Panc1 (cell line): ENCODE results near the gene TGM1.

Experiments
- TF ChIP-seq, protein P1 (sequence below): fragments of 450-650 bp; IDR thresholded peaks from 2 replicates; pipeline ENCODE4 v1.5.1; 2017; ENCODE audit warnings: mild to moderate bottlenecking
- TF ChIP-seq, protein P2 (sequence below), 2 experiments: IDR thresholded peaks; 2 replicates each; pipeline ENCODE4 v1.6.1; 2011 to 2012; ENCODE audit warnings: low read depth in 2 of 2, control low read depth in 1 of 2, low read length in 1 of 2, mild to moderate bottlenecking in 1 of 2, moderate library complexity in 1 of 2; ENCODE audit not compliant: insufficient read depth in 1 of 2

DNA sequence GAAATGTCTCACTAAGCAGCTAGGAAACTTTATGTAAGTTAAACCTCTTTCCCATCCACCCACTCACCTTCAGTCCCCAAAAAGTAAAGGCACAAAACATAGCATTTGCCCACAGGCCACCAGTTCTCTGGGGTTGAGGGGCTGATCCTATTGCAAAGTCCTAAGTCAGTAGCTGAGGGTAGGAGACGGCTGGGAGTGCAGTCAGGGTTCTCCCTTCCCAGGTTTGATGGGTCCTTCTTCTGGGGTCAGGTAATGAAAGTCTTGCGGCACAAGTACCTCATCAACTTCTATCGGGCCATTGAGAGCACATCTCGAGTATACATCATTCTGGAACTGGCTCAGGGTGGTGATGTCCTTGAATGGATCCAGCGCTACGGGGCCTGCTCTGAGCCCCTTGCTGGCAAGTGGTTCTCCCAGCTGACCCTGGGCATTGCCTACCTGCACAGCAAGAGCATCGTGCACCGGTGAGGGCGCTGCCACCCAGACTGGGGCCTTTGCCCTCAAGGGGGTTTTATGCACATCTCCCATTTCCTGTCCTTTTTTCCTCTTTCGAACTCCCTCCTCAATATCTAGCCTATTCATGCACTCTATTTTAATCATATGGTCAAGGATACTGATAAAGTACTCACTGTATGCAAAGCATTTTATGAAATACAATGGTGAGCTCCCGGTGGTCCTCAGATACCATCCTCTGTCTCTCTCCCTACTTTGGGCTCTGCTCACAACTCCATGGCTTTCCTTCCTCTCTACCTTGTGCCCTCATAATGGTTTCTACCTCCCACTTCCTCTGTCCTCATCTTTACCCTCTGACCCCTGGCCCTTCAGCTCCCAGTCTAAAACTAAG is 56.5 kb downstream of the TGM1 start:
- TF ChIP-seq, protein P1, sequence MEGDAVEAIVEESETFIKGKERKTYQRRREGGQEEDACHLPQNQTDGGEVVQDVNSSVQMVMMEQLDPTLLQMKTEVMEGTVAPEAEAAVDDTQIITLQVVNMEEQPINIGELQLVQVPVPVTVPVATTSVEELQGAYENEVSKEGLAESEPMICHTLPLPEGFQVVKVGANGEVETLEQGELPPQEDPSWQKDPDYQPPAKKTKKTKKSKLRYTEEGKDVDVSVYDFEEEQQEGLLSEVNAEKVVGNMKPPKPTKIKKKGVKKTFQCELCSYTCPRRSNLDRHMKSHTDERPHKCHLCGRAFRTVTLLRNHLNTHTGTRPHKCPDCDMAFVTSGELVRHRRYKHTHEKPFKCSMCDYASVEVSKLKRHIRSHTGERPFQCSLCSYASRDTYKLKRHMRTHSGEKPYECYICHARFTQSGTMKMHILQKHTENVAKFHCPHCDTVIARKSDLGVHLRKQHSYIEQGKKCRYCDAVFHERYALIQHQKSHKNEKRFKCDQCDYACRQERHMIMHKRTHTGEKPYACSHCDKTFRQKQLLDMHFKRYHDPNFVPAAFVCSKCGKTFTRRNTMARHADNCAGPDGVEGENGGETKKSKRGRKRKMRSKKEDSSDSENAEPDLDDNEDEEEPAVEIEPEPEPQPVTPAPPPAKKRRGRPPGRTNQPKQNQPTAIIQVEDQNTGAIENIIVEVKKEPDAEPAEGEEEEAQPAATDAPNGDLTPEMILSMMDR: no peak
- TF ChIP-seq, protein P2, sequence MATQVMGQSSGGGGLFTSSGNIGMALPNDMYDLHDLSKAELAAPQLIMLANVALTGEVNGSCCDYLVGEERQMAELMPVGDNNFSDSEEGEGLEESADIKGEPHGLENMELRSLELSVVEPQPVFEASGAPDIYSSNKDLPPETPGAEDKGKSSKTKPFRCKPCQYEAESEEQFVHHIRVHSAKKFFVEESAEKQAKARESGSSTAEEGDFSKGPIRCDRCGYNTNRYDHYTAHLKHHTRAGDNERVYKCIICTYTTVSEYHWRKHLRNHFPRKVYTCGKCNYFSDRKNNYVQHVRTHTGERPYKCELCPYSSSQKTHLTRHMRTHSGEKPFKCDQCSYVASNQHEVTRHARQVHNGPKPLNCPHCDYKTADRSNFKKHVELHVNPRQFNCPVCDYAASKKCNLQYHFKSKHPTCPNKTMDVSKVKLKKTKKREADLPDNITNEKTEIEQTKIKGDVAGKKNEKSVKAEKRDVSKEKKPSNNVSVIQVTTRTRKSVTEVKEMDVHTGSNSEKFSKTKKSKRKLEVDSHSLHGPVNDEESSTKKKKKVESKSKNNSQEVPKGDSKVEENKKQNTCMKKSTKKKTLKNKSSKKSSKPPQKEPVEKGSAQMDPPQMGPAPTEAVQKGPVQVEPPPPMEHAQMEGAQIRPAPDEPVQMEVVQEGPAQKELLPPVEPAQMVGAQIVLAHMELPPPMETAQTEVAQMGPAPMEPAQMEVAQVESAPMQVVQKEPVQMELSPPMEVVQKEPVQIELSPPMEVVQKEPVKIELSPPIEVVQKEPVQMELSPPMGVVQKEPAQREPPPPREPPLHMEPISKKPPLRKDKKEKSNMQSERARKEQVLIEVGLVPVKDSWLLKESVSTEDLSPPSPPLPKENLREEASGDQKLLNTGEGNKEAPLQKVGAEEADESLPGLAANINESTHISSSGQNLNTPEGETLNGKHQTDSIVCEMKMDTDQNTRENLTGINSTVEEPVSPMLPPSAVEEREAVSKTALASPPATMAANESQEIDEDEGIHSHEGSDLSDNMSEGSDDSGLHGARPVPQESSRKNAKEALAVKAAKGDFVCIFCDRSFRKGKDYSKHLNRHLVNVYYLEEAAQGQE (IDR thresholded peaks at IDR 0.05; ENCODE audit: insufficient read depth in 1 of 2, low read depth in 2 of 2, low read length in 1 of 2): no peak
